A549 (cell line): ENCODE results near the gene CEL. TPM values are rescaled to one million over a fixed set of nuclear protein-coding genes. Genes with fewer than 3 reads are reported as not detected.

ENCODE experiments used
- ATAC-seq, 2 experiments: fragments of 200-7000 bp in 1 of 2; fragments of >200 bp in 1 of 2; cut with Nextera tagmentation in 1 of 2; cut with Tn5 transposase in 1 of 2; 3 replicates each; pipeline versions ENCODE4 v1.8.0 to v1.9.1; 2018 to 2020; ENCODE audit warnings: mild to moderate bottlenecking in 1 of 2, moderate library complexity in 1 of 2
- CTCF ChIA-PET: fragments of 300-600 bp; sonication (Branson Sonifier 250); formaldehyde crosslinking; extraction: SDS; loops from one replicate; lab custom pipeline; 2021; ENCODE audit warnings: antibody characterized with exemption, inconsistent platforms; lab: Yijun Ruan, JAX
- POLR2A ChIA-PET: fragments of 350-600 bp; formaldehyde crosslinking; extraction: SDS; loops from one replicate; lab custom pipeline; 2021; ENCODE audit warnings: antibody characterized with exemption, inconsistent platforms; lab: Yijun Ruan, JAX
- DNase-seq, 2 experiments: peaks; one replicate each; pipeline versions ENCODE4 v3.0.0 to v3.0.0-alpha.2; 2011 to 2016; ENCODE audit warnings: low read depth in 1 of 2, low spot score in 1 of 2
- FAIRE-seq: peaks from 2 replicates; lab custom pipeline; 2011; peaks lifted over from hg19 to GRCh38; lab: Jason Lieb, UNC
- H3K27ac ChIP-seq, 2 experiments: fragments of >200 bp; sonication (Bioruptor Twin); formaldehyde crosslinking; 3 replicates each; pipeline ENCODE4 v1.5.1; 2016 to 2017
- H3K4me1 ChIP-seq: fragments of >200 bp; sonication (Bioruptor Twin); formaldehyde crosslinking; 3 replicates; pipeline ENCODE4 v1.6.1; 2016
- H3K4me2 ChIP-seq: fragments of >200 bp; sonication (Bioruptor Twin); formaldehyde crosslinking; 3 replicates; pipeline ENCODE4 v1.6.1; 2016
- H3K4me3 ChIP-seq: fragments of >200 bp; sonication (Bioruptor Twin); formaldehyde crosslinking; 3 replicates; pipeline ENCODE4 v1.5.1; 2016
- H3K9me3 ChIP-seq: fragments of >200 bp; sonication (Bioruptor Twin); formaldehyde crosslinking; 3 replicates; pipeline ENCODE4 v1.6.1; 2016
- CHD2 ChIP-seq: fragments of 150-350 bp; IDR thresholded peaks from 2 replicates; pipeline ENCODE4 v1.6.1; 2014; ENCODE audit warnings: low read length; ENCODE audit not compliant: partially characterized antibody
- HOXB13 ChIP-seq: fragments of 250-450 bp; sonication (Bioruptor Pico); IDR thresholded peaks from 2 replicates; pipeline ENCODE4 v1.5.0; 2020; ENCODE audit warnings: low read depth, mild to moderate bottlenecking, moderate library complexity
- HOXB5 ChIP-seq: fragments of 250-450 bp; sonication (Bioruptor Pico); IDR thresholded peaks from 2 replicates; pipeline ENCODE4 v1.5.0; 2020; ENCODE audit warnings: mild to moderate bottlenecking, moderate library complexity
- JUN ChIP-seq, 2 experiments: fragments of >200 bp; sonication (Bioruptor Twin); formaldehyde crosslinking; IDR thresholded peaks; 2 replicates in 1 of 2; 3 replicates in 1 of 2; pipeline ENCODE4 v1.6.1; 2016 to 2017
- KDM1A ChIP-seq: fragments of 200-600 bp; sonication (generic); IDR thresholded peaks from 2 replicates; pipeline ENCODE4 v1.6.1; 2016; ENCODE audit warnings: low read depth, mild to moderate bottlenecking
- MAX ChIP-seq: IDR thresholded peaks from 2 replicates; pipeline ENCODE4 v1.6.1; 2012
- PHF8 ChIP-seq: fragments of 200-600 bp; sonication (generic); IDR thresholded peaks from 2 replicates; pipeline ENCODE4 v1.6.1; 2016; ENCODE audit warnings: low read depth, mild to moderate bottlenecking, antibody characterized with exemption, moderate library complexity, borderline replicate concordance
- RARB ChIP-seq: fragments of 250-450 bp; sonication (Bioruptor Pico); IDR thresholded peaks from 2 replicates; pipeline ENCODE4 v1.8.0; 2021; ENCODE audit warnings: mild to moderate bottlenecking, moderate library complexity
- TP53 ChIP-seq: fragments of 250-450 bp; sonication (Bioruptor Pico); IDR thresholded peaks from 2 replicates; pipeline ENCODE4 v1.5.0; 2021; ENCODE audit warnings: mild to moderate bottlenecking, moderate library complexity
- ZFP36 ChIP-seq: fragments of 450-650 bp; IDR thresholded peaks from 2 replicates; pipeline ENCODE4 v1.6.1; 2014; ENCODE audit warnings: borderline replicate concordance; ENCODE audit not compliant: partially characterized antibody
- WGBS: methylation state at CpG from one replicate; pipeline ENCODE4 v1.1.6; 2017; ENCODE audit errors: missing lambda C conversion rate; 5-methylcytosine and 5-hydroxymethylcytosine counted together
- polyA plus RNA-seq, 4 experiments: library from polyadenylated mRNA; depleted of rRNA in 3 of 4; stranded (reverse); fragments of >200 nt; fragmentation: RNase III in 1 of 4; extraction: RNeasy Plus Mini Kit Qiagen cat#74134 plus additional on column Dnase treatment in 1 of 4; gene quantifications; 2 replicates in 3 of 4; 3 replicates in 1 of 4; pipeline ENCODE4 v1.2.3, GENCODE V29; 2011 to 2017
- TF ChIP-seq, protein P1 (sequence below): fragments of >200 bp; sonication (Bioruptor Twin); formaldehyde crosslinking; IDR thresholded peaks from 2 replicates; pipeline ENCODE4 v1.6.1; 2016
- TF ChIP-seq, protein P2 (sequence below): fragments of 450-650 bp; IDR thresholded peaks from 2 replicates; pipeline ENCODE4 v1.6.1; 2014; ENCODE audit warnings: antibody characterized with exemption
- TF ChIP-seq, protein P3 (sequence below): IDR thresholded peaks from 2 replicates; pipeline ENCODE4 v1.6.1; 2012
- TF ChIP-seq, protein P4 (sequence below): fragments of >200 bp; sonication (Bioruptor Twin); formaldehyde crosslinking; IDR thresholded peaks from 3 replicates; pipeline ENCODE4 v1.5.1; 2016
- TF ChIP-seq, protein P5 (sequence below): fragments of 250-450 bp; sonication (Bioruptor Pico); IDR thresholded peaks from 2 replicates; pipeline ENCODE4 v1.5.0; 2020; ENCODE audit warnings: low read depth, mild to moderate bottlenecking, moderate library complexity

Gene CEL
- polyA plus RNA-seq, 2 of the 4 experiments (the other 2 are of a cell fraction): 0.23 to 0.68 TPM

DNA sequence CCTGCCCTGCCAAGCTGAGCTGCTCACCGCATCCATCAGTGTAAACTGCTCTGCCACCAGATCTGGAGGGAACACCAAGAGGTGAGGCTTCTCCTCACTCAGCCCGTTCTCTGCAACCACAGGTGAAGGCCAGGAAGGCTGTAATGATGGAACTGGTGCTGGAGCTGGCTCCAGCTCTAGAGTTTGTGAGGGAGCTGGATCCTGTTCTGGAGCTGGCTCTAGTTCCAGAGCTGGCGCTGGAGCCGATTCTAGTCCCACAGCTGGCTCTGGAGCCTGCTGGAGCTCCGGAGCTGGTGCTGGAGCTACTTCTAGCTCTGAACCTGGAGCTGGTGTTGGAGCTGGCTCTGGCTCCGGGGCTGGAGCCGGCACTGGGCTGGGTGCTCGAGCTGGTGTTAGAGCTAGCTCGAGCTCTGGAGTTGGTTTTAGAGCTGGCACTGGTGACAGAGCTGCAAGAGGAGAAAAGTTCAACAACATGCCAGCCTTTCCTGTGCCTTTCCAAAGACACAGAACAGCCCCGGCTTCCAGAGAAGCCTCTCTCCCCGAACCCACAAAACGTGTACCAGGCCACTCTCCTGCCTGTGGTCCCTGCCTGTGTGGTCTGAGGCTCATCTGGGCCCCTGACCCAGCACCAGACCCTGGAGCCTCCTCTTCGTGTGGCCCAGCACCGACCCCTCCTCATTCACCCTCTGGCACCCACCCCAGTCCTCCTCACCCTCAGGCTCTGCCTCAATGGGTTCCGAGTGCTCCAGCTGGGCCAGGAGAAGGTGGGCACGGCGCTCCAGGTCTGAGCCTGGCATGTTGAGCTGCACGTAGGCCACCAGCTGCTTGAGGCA is 46.4 kb downstream of the CEL start (continued):
- TF ChIP-seq, protein P1, sequence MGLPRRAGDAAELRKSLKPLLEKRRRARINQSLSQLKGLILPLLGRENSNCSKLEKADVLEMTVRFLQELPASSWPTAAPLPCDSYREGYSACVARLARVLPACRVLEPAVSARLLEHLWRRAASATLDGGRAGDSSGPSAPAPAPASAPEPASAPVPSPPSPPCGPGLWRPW: no peak
- TF ChIP-seq, protein P2, sequence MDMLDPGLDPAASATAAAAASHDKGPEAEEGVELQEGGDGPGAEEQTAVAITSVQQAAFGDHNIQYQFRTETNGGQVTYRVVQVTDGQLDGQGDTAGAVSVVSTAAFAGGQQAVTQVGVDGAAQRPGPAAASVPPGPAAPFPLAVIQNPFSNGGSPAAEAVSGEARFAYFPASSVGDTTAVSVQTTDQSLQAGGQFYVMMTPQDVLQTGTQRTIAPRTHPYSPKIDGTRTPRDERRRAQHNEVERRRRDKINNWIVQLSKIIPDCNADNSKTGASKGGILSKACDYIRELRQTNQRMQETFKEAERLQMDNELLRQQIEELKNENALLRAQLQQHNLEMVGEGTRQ: no peak
- TF ChIP-seq RARB (CRISPR knock-in tag) (no peak), PHF8 (no peak)

DNA sequence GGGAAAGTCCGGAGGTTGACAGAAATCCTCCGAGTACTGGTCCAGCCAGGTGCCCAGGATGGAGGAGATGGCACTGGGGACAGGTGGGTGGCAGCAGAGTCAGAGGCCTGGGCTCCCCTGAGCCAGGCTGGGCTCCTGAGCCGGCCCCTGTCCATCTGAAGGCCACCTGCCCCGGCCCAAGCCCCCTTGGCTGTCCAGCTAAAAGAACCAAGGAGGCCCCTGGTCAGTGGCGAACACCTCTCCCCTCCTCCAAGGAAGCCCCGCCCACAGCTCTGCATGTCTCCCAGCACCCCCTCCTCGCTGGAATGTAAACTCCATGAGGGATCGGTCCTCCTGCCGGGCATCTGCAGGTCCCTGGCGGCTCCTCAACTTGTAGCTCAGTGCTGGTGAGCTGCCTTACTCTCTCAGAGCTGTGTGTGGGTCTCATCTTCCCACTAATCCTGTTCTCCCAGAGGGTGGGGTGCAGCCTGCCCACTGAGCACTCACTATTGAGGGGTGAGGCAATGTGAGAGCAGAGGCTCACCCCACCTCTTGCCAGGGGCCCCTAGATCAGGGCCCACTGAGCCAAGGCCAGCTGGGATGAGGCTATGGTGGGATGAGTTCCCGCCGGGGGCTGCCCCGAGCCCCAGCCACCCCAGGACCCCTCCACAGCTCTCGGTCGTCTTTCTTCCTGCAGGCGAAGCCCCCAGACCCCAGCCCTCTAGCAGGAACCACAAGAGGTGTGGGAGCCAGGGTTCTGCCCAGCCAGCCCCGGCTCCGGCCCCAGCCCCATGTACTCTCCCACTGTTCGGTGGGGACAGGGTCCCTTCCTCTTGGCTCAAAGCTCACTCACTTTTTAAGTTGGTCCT is 47.2 kb downstream of the CEL start:
- WGBS: 93% methylated on average over 15 of the region's 19 CpGs
- H3K4me2 ChIP-seq: no peak overlapping the region
- no peak overlapping the region for H3K4me3 ChIP-seq
- TF ChIP-seq JUN (IDR thresholded peaks at IDR 0.05) (no peak), MAX (no peak), HOXB13 (no peak), CHD2 (no peak), ZFP36 (no peak), TP53 (CRISPR knock-in tag) (no peak), HOXB5 (CRISPR knock-in tag) (no peak), PHF8 (no peak), KDM1A (no peak)
- TF ChIP-seq, protein P1: no peak
- TF ChIP-seq, protein P3, sequence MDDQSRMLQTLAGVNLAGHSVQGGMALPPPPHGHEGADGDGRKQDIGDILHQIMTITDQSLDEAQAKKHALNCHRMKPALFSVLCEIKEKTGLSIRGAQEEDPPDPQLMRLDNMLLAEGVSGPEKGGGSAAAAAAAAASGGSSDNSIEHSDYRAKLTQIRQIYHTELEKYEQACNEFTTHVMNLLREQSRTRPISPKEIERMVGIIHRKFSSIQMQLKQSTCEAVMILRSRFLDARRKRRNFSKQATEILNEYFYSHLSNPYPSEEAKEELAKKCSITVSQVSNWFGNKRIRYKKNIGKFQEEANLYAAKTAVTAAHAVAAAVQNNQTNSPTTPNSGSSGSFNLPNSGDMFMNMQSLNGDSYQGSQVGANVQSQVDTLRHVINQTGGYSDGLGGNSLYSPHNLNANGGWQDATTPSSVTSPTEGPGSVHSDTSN: no peak
- TF ChIP-seq, protein P4, sequence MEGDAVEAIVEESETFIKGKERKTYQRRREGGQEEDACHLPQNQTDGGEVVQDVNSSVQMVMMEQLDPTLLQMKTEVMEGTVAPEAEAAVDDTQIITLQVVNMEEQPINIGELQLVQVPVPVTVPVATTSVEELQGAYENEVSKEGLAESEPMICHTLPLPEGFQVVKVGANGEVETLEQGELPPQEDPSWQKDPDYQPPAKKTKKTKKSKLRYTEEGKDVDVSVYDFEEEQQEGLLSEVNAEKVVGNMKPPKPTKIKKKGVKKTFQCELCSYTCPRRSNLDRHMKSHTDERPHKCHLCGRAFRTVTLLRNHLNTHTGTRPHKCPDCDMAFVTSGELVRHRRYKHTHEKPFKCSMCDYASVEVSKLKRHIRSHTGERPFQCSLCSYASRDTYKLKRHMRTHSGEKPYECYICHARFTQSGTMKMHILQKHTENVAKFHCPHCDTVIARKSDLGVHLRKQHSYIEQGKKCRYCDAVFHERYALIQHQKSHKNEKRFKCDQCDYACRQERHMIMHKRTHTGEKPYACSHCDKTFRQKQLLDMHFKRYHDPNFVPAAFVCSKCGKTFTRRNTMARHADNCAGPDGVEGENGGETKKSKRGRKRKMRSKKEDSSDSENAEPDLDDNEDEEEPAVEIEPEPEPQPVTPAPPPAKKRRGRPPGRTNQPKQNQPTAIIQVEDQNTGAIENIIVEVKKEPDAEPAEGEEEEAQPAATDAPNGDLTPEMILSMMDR: no peak
- TF ChIP-seq, protein P5, sequence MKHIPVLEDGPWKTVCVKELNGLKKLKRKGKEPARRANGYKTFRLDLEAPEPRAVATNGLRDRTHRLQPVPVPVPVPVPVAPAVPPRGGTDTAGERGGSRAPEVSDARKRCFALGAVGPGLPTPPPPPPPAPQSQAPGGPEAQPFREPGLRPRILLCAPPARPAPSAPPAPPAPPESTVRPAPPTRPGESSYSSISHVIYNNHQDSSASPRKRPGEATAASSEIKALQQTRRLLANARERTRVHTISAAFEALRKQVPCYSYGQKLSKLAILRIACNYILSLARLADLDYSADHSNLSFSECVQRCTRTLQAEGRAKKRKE (CRISPR knock-in tag): no peak
- no peaks in the 10 kb centered on the region for H3K9me3 ChIP-seq
- no peaks in the 10 kb centered on the region; the same call in 2 of the 3 replicates for H3K4me1 ChIP-seq
- no peak for DNase-seq
- FAIRE-seq: no peak
- no peak overlapping the region for H3K27ac ChIP-seq
- POLR2A ChIA-PET: no interaction called here
- CTCF ChIA-PET: interaction anchor here (0.8 to 30.3 kb wide), 9 partner anchors 8 to 377 kb away, joined by 3 to 1284 read pairs (median 6); partner anchors contain the start of genes SURF1 and SURF2
- ATAC-seq: no peak
